SK-N-SH (cell line): Measurements from ENCODE around the gene WDR46. TPM values are rescaled to one million over a fixed set of nuclear protein-coding genes. Genes with fewer than 3 reads are reported as not detected.

Experiments
- CTCF ChIA-PET: fragments of 300-600, 350-600 bp; formaldehyde crosslinking; extraction: SDS; loops from one replicate; lab custom pipeline; 2021; lab: Yijun Ruan, JAX
- POLR2A ChIA-PET: fragments of 350-600 bp; sonication (Branson Sonifier 250); formaldehyde crosslinking; extraction: SDS; loops from one replicate; lab custom pipeline; 2020; ENCODE audit warnings: antibody characterized with exemption, inconsistent platforms; lab: Yijun Ruan, JAX
- DNase-seq: peaks from one replicate; pipeline ENCODE4 v3.0.0; 2012
- H2AFZ ChIP-seq: fragments of 200-600 bp; sonication (generic); 2 replicates; pipeline ENCODE4 v1.8.1; 2016; ENCODE audit warnings: antibody characterized with exemption, mild to moderate bottlenecking, low read depth
- H3F3A ChIP-seq: fragments of 200-600 bp; sonication (generic); replicated peaks from 2 replicates; pipeline ENCODE3; 2016; ENCODE audit warnings: antibody characterized with exemption, mild to moderate bottlenecking; ENCODE audit not compliant: insufficient read depth
- H3K27ac ChIP-seq, 2 experiments: fragments of 200-500 bp in 1 of 2; fragments of 200-600 bp in 1 of 2; sonication (Bioruptor generic) in 1 of 2; sonication (generic), shearing (Covaris generic) in 1 of 2; 2 replicates each; pipeline versions ENCODE4 v1.5.1 to v1.6.1; 2014 to 2016; ENCODE audit warnings: low read depth in 2 of 2, inconsistent platforms in 1 of 2, low read length in 1 of 2, mild to moderate bottlenecking in 1 of 2, mixed read lengths in 1 of 2
- H3K27me3 ChIP-seq: fragments of 200-600 bp; sonication (generic), shearing (Covaris generic); 2 replicates; pipeline ENCODE4 v1.6.1; 2016; ENCODE audit warnings: mixed run types; ENCODE audit not compliant: insufficient read depth
- H3K36me3 ChIP-seq, 2 experiments: fragments of 200-500 bp in 1 of 2; fragments of 200-600 bp in 1 of 2; sonication (Bioruptor generic) in 1 of 2; sonication (generic) in 1 of 2; replicated peaks in 1 of 2; 2 replicates each; pipeline versions ENCODE3 to v1.5.1; 2014 to 2016; ENCODE audit warnings: low read length in 1 of 2, mild to moderate bottlenecking in 1 of 2; ENCODE audit not compliant: insufficient read depth in 2 of 2, control insufficient read depth in 1 of 2
- H3K4me1 ChIP-seq, 2 experiments: fragments of 200-500 bp in 1 of 2; fragments of 200-600 bp in 1 of 2; sonication (Bioruptor generic) in 1 of 2; sonication (generic), shearing (Covaris generic) in 1 of 2; 2 replicates each; pipeline versions ENCODE4 v1.5.1 to v1.6.1; 2014 to 2016; ENCODE audit warnings: low read depth in 1 of 2, low read length in 1 of 2, mixed run types in 1 of 2; ENCODE audit not compliant: insufficient read depth in 2 of 2, control insufficient read depth in 1 of 2
- H3K4me2 ChIP-seq: fragments of 200-600 bp; sonication (generic), shearing (Covaris generic); 2 replicates; pipeline ENCODE4 v1.6.1; 2017; ENCODE audit warnings: mixed run types
- H3K4me3 ChIP-seq, 2 experiments: fragments of 200-500 bp in 1 of 2; fragments of 200-600 bp in 1 of 2; sonication (Bioruptor generic) in 1 of 2; sonication (generic), shearing (Covaris generic) in 1 of 2; 2 replicates each; pipeline versions ENCODE4 v1.5.1 to v1.8.1; 2014 to 2016; ENCODE audit warnings: low read depth in 2 of 2, inconsistent platforms in 1 of 2, low read length in 1 of 2, mild to moderate bottlenecking in 1 of 2, mixed read lengths in 1 of 2, moderate library complexity in 1 of 2
- H3K79me2 ChIP-seq: fragments of 200-600 bp; sonication (generic); 2 replicates; pipeline ENCODE4 v1.8.1; 2017; ENCODE audit warnings: mild to moderate bottlenecking; ENCODE audit not compliant: insufficient read depth
- H3K9ac ChIP-seq: fragments of 200-600 bp; sonication (generic); 2 replicates; pipeline ENCODE4 v1.6.1; 2017; ENCODE audit warnings: mixed run types
- H3K9me2 ChIP-seq: fragments of 200-600 bp; sonication (generic); 2 replicates; pipeline ENCODE4 v1.6.1; 2017; ENCODE audit warnings: mixed run types
- H3K9me3 ChIP-seq: fragments of 200-600 bp; sonication (generic); 2 replicates; pipeline ENCODE4 v1.6.1; 2017; ENCODE audit warnings: mixed run types, mild to moderate bottlenecking, moderate library complexity
- H4K20me1 ChIP-seq: fragments of 200-600 bp; sonication (generic); 2 replicates; pipeline ENCODE4 v1.6.1; 2017; ENCODE audit warnings: mild to moderate bottlenecking, mixed run types; ENCODE audit not compliant: insufficient read depth
- CTCF ChIP-seq: fragments of 200-600 bp; sonication (generic); IDR thresholded peaks from 2 replicates; pipeline ENCODE4 v1.6.1; 2017; ENCODE audit warnings: antibody characterized with exemption, mild to moderate bottlenecking, moderate library complexity
- FOXM1 ChIP-seq: IDR thresholded peaks from 2 replicates; pipeline ENCODE4 v1.4.0; 2012; ENCODE audit warnings: low read depth, mild to moderate bottlenecking
- GATA2 ChIP-seq: sonication (generic); formaldehyde crosslinking; IDR thresholded peaks from 2 replicates; pipeline ENCODE4 v1.5.0; 2020; ENCODE audit warnings: mild to moderate bottlenecking, missing genetic modification reagents
- JUND ChIP-seq: IDR thresholded peaks from 2 replicates; pipeline ENCODE4 v1.4.0; 2012
- MXI1 ChIP-seq: IDR thresholded peaks from 2 replicates; pipeline ENCODE4 v1.6.1; 2012; ENCODE audit warnings: mild to moderate bottlenecking, low read depth, low read length, improper control_type of control experiment
- RCOR1 ChIP-seq: fragments of 150-350 bp; IDR thresholded peaks from 2 replicates; pipeline ENCODE4 v1.6.1; 2017; ENCODE audit warnings: antibody characterized with exemption, low read length
- REST ChIP-seq: IDR thresholded peaks from 2 replicates; pipeline ENCODE4 v1.6.1; 2012; ENCODE audit warnings: mild to moderate bottlenecking, low read depth, low read length, moderate library complexity
- SIN3A ChIP-seq: IDR thresholded peaks from 2 replicates; pipeline ENCODE4 v1.6.1; 2012; ENCODE audit warnings: low read depth, mild to moderate bottlenecking, low read length, moderate library complexity, borderline replicate concordance
- TEAD4 ChIP-seq: IDR thresholded peaks from 2 replicates; pipeline ENCODE4 v1.4.0; 2012; ENCODE audit warnings: mild to moderate bottlenecking, borderline replicate concordance; ENCODE audit not compliant: insufficient read depth
- ZBTB33 ChIP-seq: IDR thresholded peaks from 2 replicates; pipeline ENCODE4 v1.4.0; 2012; ENCODE audit warnings: low read depth, borderline replicate concordance
- WGBS: methylation state at CpG from one replicate; pipeline ENCODE4 v1.1.6; 2017; ENCODE audit warnings: low lambda C conversion rate; 5-methylcytosine and 5-hydroxymethylcytosine counted together
- polyA plus RNA-seq, 3 experiments: library from polyadenylated mRNA; depleted of rRNA; stranded (reverse); fragments of >200 nt; gene quantifications; 2 replicates each; pipeline ENCODE4 v1.2.3, GENCODE V29; 2012

WDR46 gene
- polyA plus RNA-seq, 1 of the 3 experiments (the other 2 are of a cell fraction), result 153 TPM

- no peak overlapping the region for H3K27ac ChIP-seq
- H2AFZ ChIP-seq, result no peak overlapping the region
- 95% methylated on average over 3 of the region's 3 CpGs for whole genome bisulfite sequencing
- no peak overlapping the region for H3K4me2 ChIP-seq
- no peaks in the 10 kb centered on the region for H3K27me3 ChIP-seq
- no peaks in the 10 kb centered on the region for H3K9me2 ChIP-seq
- CTCF ChIA-PET, result no interaction called here
- H3K36me3 ChIP-seq, result peaks cover 13 to 22% of the 10 kb centered on the region in 2 experiments
- POLR2A ChIA-PET, result interaction anchor here (0.6 to 2.1 kb wide), 2 partner anchors 12 to 24 kb away, joined by 3 to 15 read pairs; partner anchors contain the start of genes B3GALT4 and TAPBP
- H3K9ac ChIP-seq, result no peak overlapping the region
- peaks cover 22% of the 10 kb centered on the region for H3F3A ChIP-seq
- DNase-seq, result no peak
- TF ChIP-seq RCOR1 (no peak), TEAD4 (no peak), FOXM1 (no peak), JUND (no peak), CTCF (no peak), REST (no peak), SIN3A (no peak), GATA2 (CRISPR knock-in tag) (no peak), ZBTB33 (no peak), MXI1 (no peak)
- H3K4me3 ChIP-seq, result no peak overlapping the region; a peak in 1 of 4 replicates
- H4K20me1 ChIP-seq, result peaks cover 14% of the 10 kb centered on the region; the same call in 1 of the 2 replicates
- peaks cover 4 to 10% of the 10 kb centered on the region in 2 experiments; a peak in 1 of 4 replicates for H3K4me1 ChIP-seq
- peaks cover 74% of the 10 kb centered on the region for H3K79me2 ChIP-seq
- no peaks in the 10 kb centered on the region for H3K9me3 ChIP-seq
These were observed 12.8 kb upstream of the WDR46 start for GRCh38 chr6:33301877-33302276.
